ENCODE results near the gene PCGF5.
A peak's percentile ranks its signal among the peaks of the same experiment; 100 is the strongest.

The PCGF5 gene

GRCh38 chr10:91201213-91201996 lies 19.1 kb upstream of the PCGF5 start:
- Histone ChIP-seq H3K4me3 (no peak overlapping the region; a peak in 1 of 20 replicates), H3K36me3 (no peaks in the 10 kb centered on the region)

DNA sequence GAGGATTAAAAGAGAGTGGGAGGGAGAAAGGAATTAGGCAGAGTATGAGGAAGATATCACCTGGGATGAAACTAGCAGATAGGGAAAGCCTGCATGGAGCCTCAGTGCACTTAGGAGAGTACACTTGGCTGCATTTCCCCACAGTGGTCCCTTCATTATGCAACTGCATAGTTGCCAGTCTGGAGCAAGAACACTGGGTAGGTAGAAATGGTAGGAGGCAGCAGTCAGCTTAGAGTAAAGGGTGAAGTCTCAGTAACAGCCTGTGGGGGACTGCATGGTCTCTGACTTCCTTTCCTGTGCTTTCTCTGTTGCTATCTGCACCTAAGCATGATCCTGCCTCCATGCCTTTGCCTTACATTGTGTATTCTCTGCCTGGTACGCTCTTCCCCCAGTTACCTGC lies 14.0 kb upstream of the PCGF5 start:
- peaks cover 13 to 26% (median 19%) of the 10 kb centered on the region in 10 experiments for H3K4me1 ChIP-seq
- no peak overlapping the region for H3K27ac ChIP-seq
- peaks cover 0 to 7% (median under 1%) of the 10 kb centered on the region in 11 experiments; a peak in 5 of 22 replicates for H4K20me1 ChIP-seq
- H3K4me2 ChIP-seq: no peak overlapping the region
- no peak overlapping the region for H3K4me3 ChIP-seq
- no peak for TF ChIP-seq Cebpa-rat (IDR thresholded peaks at IDR 0.05)
- H3K27me3 ChIP-seq: no peaks in the 10 kb centered on the region
- H3K36me3 ChIP-seq: no peaks in the 10 kb centered on the region
- H3K9me3 ChIP-seq (replicated peaks in 1 of 11): no peaks in the 10 kb centered on the region
- H3K9ac ChIP-seq: no peak overlapping the region

More at GRCh38 chr10:91201213-91201996, 19.1 kb upstream of the PCGF5 start:
- H3K9me3 ChIP-seq (replicated peaks in 1 of 11): no peaks in the 10 kb centered on the region
- no peaks in the 10 kb centered on the region for H3K27me3 ChIP-seq
- peaks cover 43 to 58% (median 50%) of the 10 kb centered on the region in 10 experiments for H3K4me1 ChIP-seq
- TF ChIP-seq Cebpa-rat (IDR thresholded peaks at IDR 0.05): no peak
- H4K20me1 ChIP-seq: peaks cover 0 to 12% (median 0%) of the 10 kb centered on the region in 11 experiments; a peak in 4 of 22 replicates
- peak overlapping the region in 4 of 11 experiments; percentile 4 to 33 (median 11); a peak in 4 of 22 replicates for H3K9ac ChIP-seq
- peak overlapping the region; percentile 50 to 87 (median 72) for H3K4me2 ChIP-seq
- H3K27ac ChIP-seq: peak overlapping the region in 8 of 11 experiments; percentile 6 to 48 (median 20); a peak in 8 of 22 replicates

DNA sequence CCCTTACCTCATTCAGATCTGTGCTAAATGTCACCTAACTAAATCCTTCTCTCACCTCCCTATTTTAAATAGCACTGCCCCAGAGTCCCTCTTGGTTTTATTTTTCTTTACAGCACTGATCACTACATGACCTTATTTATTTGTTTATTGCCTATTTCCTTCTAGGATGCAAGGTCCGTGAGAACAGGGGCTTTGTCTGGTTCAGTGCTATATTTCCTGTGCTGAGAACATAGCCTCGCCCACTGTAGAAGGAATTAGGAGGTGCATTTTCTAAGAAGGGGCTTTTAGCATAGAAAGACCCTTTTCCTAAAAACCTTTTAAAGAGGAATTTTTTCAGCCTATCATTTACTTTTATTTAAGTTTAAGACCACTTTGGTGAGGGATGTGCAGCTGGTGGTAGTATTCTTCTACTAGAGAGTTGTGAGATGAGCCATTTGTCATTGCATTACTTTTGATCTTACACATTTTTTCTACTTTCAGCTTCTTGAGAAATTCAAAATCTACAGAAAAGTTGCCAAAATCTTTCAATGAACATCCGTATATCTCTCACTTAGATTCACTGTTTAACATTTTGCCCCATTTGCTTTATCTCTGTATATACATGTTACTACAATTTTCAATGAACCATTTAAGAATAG lies 13.5 kb upstream of the PCGF5 start:
- no peak for TF ChIP-seq Cebpa-rat (IDR thresholded peaks at IDR 0.05)
- Histone ChIP-seq H3K27me3 (no peaks in the 10 kb centered on the region), H4K20me1 (peaks cover 0 to 13% (median 3%) of the 10 kb centered on the region in 11 experiments; a peak in 5 of 22 replicates), H3K27ac (no peak overlapping the region), H3K4me3 (no peak overlapping the region), H3K4me2 (no peak overlapping the region), H3K9ac (no peak overlapping the region), H3K4me1 (peaks cover 7 to 21% (median 14%) of the 10 kb centered on the region in 10 experiments), H3K9me3 (replicated peaks in 1 of 11) (no peaks in the 10 kb centered on the region), H3K36me3 (no peaks in the 10 kb centered on the region)

- Histone ChIP-seq H3K36me3 (no peaks in the 10 kb centered on the region), H3K9ac (no peak overlapping the region), H4K20me1 (peaks cover 0 to 17% (median 3%) of the 10 kb centered on the region in 11 experiments; a peak in 5 of 22 replicates), H3K4me3 (no peak overlapping the region), H3K27me3 (no peaks in the 10 kb centered on the region), H3K4me1 (peaks cover 0 to 7% (median 0%) of the 10 kb centered on the region in 10 experiments; a peak in 4 of 20 replicates), H3K27ac (no peak overlapping the region), H3K9me3 (replicated peaks in 1 of 11) (no peaks in the 10 kb centered on the region), H3K4me2 (no peak overlapping the region)
- no peak for TF ChIP-seq Cebpa-rat (IDR thresholded peaks at IDR 0.05)
Observed at GRCh38 chr10:91208642-91209041, 11.8 kb upstream of the PCGF5 start.

GRCh38 chr10:91210014-91210413 lies 10.4 kb upstream of the PCGF5 start:
- no peaks in the 10 kb centered on the region for H3K27me3 ChIP-seq
- no peak overlapping the region for H3K4me3 ChIP-seq
- no peak overlapping the region for H3K4me2 ChIP-seq
- TF ChIP-seq Cebpa-rat (IDR thresholded peaks at IDR 0.05): no peak
- H3K9ac ChIP-seq: no peak overlapping the region
- H4K20me1 ChIP-seq: peaks cover 0 to 22% (median 3%) of the 10 kb centered on the region in 11 experiments; a peak in 5 of 22 replicates
- H3K27ac ChIP-seq: no peak overlapping the region
- H3K36me3 ChIP-seq: no peaks in the 10 kb centered on the region
- peaks cover 0 to 10% (median 4%) of the 10 kb centered on the region in 10 experiments; a peak in 8 of 20 replicates for H3K4me1 ChIP-seq
- no peaks in the 10 kb centered on the region for H3K9me3 ChIP-seq (replicated peaks in 1 of 11)

DNA sequence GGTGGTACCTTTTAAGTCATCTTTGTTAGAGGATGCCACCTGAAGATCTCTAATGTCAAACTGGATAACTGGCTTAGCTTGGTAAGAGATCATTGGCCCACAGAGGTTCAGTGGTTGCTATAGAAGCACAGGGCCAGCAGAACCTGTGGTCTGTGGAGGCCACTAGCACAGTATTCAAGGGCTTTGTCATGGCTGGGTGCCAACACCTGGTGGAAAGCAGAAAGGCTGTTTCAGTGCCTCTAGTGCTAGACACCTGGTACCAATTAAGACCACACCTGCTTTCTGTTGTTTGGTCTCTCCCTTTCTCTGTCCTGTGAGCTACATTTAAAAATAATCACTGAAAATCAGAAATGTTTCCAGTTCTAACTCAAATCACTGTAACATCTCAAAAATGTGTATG lies 10.0 kb upstream of the PCGF5 start:
- Histone ChIP-seq H3K4me2 (no peak overlapping the region), H3K36me3 (no peaks in the 10 kb centered on the region), H3K9ac (no peak overlapping the region), H4K20me1 (peaks cover 0 to 27% (median 5%) of the 10 kb centered on the region in 11 experiments; a peak in 5 of 22 replicates), H3K9me3 (replicated peaks in 1 of 11) (no peaks in the 10 kb centered on the region), H3K4me3 (no peak overlapping the region), H3K4me1 (peaks cover 0 to 14% (median 7%) of the 10 kb centered on the region in 10 experiments; a peak in 9 of 20 replicates), H3K27me3 (no peaks in the 10 kb centered on the region), H3K27ac (no peak overlapping the region)
- no peak for TF ChIP-seq Cebpa-rat (IDR thresholded peaks at IDR 0.05)

GRCh38 chr10:91211675-91212074 lies 8.8 kb upstream of the PCGF5 start:
- Histone ChIP-seq H3K27me3 (no peaks in the 10 kb centered on the region), H3K9me3 (replicated peaks in 1 of 11) (no peaks in the 10 kb centered on the region), H3K4me3 (no peak overlapping the region), H3K36me3 (no peaks in the 10 kb centered on the region), H3K4me2 (no peak overlapping the region), H3K27ac (no peak overlapping the region), H3K9ac (no peak overlapping the region), H4K20me1 (peaks cover 0 to 32% (median 5%) of the 10 kb centered on the region in 11 experiments; a peak in 5 of 22 replicates), H3K4me1 (peaks cover 0 to 25% (median 6%) of the 10 kb centered on the region in 10 experiments; a peak in 9 of 20 replicates)
- TF ChIP-seq Cebpa-rat (IDR thresholded peaks at IDR 0.05): no peak

GRCh38 chr10:91214911-91215310 lies 5.6 kb upstream of the PCGF5 start:
- no peak for TF ChIP-seq Cebpa-rat (IDR thresholded peaks at IDR 0.05)
- H3K9ac ChIP-seq: no peak overlapping the region
- H3K36me3 ChIP-seq: no peaks in the 10 kb centered on the region
- H3K4me2 ChIP-seq: peak overlapping the region in 4 of 11 experiments; percentile 1 to 77 (median 65); a peak in 7 of 22 replicates
- H3K4me1 ChIP-seq: peaks cover 7 to 25% (median 15%) of the 10 kb centered on the region in 10 experiments; a peak in 19 of 20 replicates
- no peak overlapping the region; a peak in 1 of 22 replicates for H3K27ac ChIP-seq
- 0 out of 22 replicates have a peak, but pooled peaks cover 0 to 6% (median 0%) of the 10 kb centered on the region in 11 experiments for H3K27me3 ChIP-seq
- peaks cover 0 to 32% (median 5%) of the 10 kb centered on the region in 11 experiments; a peak in 6 of 22 replicates for H4K20me1 ChIP-seq
- no peaks in the 10 kb centered on the region for H3K9me3 ChIP-seq (replicated peaks in 1 of 11)
- no peak overlapping the region for H3K4me3 ChIP-seq

DNA sequence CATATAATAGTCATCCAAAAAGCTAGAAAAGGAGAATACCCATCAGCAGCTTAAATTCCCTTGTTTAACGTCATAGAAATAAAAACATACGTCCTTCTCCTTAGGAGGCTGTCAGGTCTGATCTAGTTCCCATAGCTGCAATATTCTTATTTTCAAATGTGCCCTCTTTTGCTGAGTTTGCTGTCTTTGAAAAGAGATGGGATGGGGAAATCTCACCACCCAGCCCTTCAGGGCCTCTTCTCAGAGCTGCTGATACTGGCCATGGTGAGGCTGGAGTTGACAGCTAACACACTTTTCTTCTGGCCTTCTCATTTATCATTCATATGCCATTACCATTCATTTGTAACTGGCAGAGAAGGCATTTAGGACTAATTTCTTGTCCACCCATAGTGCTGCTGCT lies 5.1 kb upstream of the PCGF5 start:
- H4K20me1 ChIP-seq: peaks cover 0 to 32% (median 5%) of the 10 kb centered on the region in 11 experiments; a peak in 6 of 22 replicates
- no peak overlapping the region; a peak in 1 of 22 replicates for H3K27ac ChIP-seq
- no peaks in the 10 kb centered on the region for H3K9me3 ChIP-seq (replicated peaks in 1 of 11)

More for the DNA sequence above, 5.1 kb upstream of the PCGF5 start:
- no peak for TF ChIP-seq Cebpa-rat (IDR thresholded peaks at IDR 0.05)
- Histone ChIP-seq H3K9ac (no peak overlapping the region), H3K4me3 (no peak overlapping the region), H3K27me3 (0 out of 22 replicates have a peak, but pooled peaks cover 0 to 6% (median 0%) of the 10 kb centered on the region in 11 experiments), H3K4me2 (peak overlapping the region in 3 of 11 experiments; percentile 26 to 77 (median 73); a peak in 5 of 22 replicates), H3K4me1 (peaks cover 7 to 25% (median 18%) of the 10 kb centered on the region in 10 experiments; a peak in 19 of 20 replicates), H3K36me3 (no peaks in the 10 kb centered on the region)

Measured in BLaER1 treated with 17β-estradiol and CSF1 and Interleukin-3, amounts not matched to agents 10 nM and 100 nM (cell line).